Measurements from ENCODE around the gene DIPK1B. TPM values are rescaled to one million over a fixed set of nuclear protein-coding genes. Genes with fewer than 3 reads are reported as not detected.
"Not testable (repeated sequence)": the region's sequence is repeated elsewhere in the genome, so short reads cannot be mapped to it uniquely, and the experiment has no call there.

Gene DIPK1B
- total and polyA plus RNA-seq, 2 experiments from 2014 or later, result 18.7 to 60.0 TPM

- not testable (repeated sequence) for H3K27me3 Mint-ChIP-seq (ENCODE audit: insufficient read depth, low read depth, poor library complexity); H3K4me3 Mint-ChIP-seq; H3K27me3 ChIP-seq (ENCODE audit: insufficient read depth); H3K4me3 ChIP-seq; H3K79me2 ChIP-seq (replicated peaks; ENCODE audit: insufficient read depth); H3K4me1 Mint-ChIP-seq; H3K36me3 ChIP-seq (ENCODE audit: insufficient read depth); H3K27ac ChIP-seq (ENCODE audit: low read depth); H3F3A ChIP-seq (replicated peaks; ENCODE audit: low read depth); H2AFZ ChIP-seq; H3K9me2 ChIP-seq (ENCODE audit: insufficient read depth); H4K20me1 ChIP-seq (replicated peaks; ENCODE audit: insufficient read depth); ATAC-seq; DNase-seq (ENCODE audit: low spot score); H3K27ac Mint-ChIP-seq; H3K4me1 ChIP-seq (ENCODE audit: insufficient read depth); H3K4me2 ChIP-seq; H3K36me3 Mint-ChIP-seq (ENCODE audit: low read depth)
- H3K9me3 Mint-ChIP-seq, result peaks cover 28% of the 10 kb centered on the region
These were observed 43.1 kb downstream of the DIPK1B start for GRCh38 chr9:136755302-136756133.

DNA sequence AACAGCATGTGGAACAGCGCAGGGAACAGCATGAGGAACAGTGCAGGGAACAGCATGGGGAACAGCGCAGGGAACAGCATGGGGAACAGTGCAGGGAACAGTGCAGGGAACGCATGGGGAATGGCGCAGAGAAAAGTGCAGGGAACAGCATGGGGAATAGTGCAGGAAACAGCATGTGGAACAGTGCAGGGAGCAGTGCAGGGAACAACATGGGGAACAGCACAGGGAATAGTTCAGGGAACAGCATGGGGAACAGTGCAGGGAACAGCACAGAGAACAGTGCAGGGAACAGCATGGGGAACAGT lies 43.7 kb downstream of the DIPK1B start:
- H4K20me1 ChIP-seq (replicated peaks; ENCODE audit: insufficient read depth), result no peaks in the 10 kb centered on the region

More for the DNA sequence above, 43.7 kb downstream of the DIPK1B start:
- Histone ChIP-seq H3K4me1 (ENCODE audit: insufficient read depth) (no peaks in the 10 kb centered on the region), H2AFZ (no peak overlapping the region), H3K9me2 (ENCODE audit: insufficient read depth) (no peaks in the 10 kb centered on the region), H3K27me3 (ENCODE audit: insufficient read depth) (no peaks in the 10 kb centered on the region), H3K79me2 (replicated peaks; ENCODE audit: insufficient read depth) (no peaks in the 10 kb centered on the region), H3K4me2 (no peak overlapping the region), H3K4me3 (no peak overlapping the region), H3K36me3 (ENCODE audit: insufficient read depth) (no peaks in the 10 kb centered on the region), H3F3A (replicated peaks; ENCODE audit: low read depth) (0 out of 2 replicates have a peak, but pooled peaks cover 2% of the 10 kb centered on the region), H3K27ac (ENCODE audit: low read depth) (no peak overlapping the region)
- peaks cover 7% of the 10 kb centered on the region for H3K4me1 Mint-ChIP-seq
- peaks cover 28% of the 10 kb centered on the region for H3K9me3 Mint-ChIP-seq
- ATAC-seq (no peak), DNase-seq (ENCODE audit: low spot score) (no peak)
- H3K27ac Mint-ChIP-seq, result no peak overlapping the region
- H3K27me3 Mint-ChIP-seq (ENCODE audit: insufficient read depth, low read depth, poor library complexity), result peaks cover 7% of the 10 kb centered on the region
- no peak overlapping the region for H3K4me3 Mint-ChIP-seq
- TF ChIP-seq ZNF462 (CRISPR knock-in tag; IDR thresholded peaks at IDR 0.05) (no peak), CTCF (conservative IDR thresholded peaks at IDR 0.05; ENCODE audit: low read depth in 2 of 2) (no peak)
- peaks cover 3% of the 10 kb centered on the region; the same call in 2 of the 3 replicates for H3K36me3 Mint-ChIP-seq (ENCODE audit: low read depth)

Measured in GM23338 (cell line).